ENCODE data around the gene INTU. TPM values are rescaled to one million over a fixed set of nuclear protein-coding genes. Genes with fewer than 3 reads are reported as not detected.

INTU gene
- total RNA-seq, 1 experiment from 2014 or later = 10.7 TPM

GRCh38 chr4:127630152-127630551 lies 2.6 kb upstream of the INTU start:
- no peak overlapping the region for H2BK15ac ChIP-seq (ENCODE audit: low read depth, low read length)
- H3K27me3 Mint-ChIP-seq (ENCODE audit: low read depth) = peaks cover 2% of the 10 kb centered on the region; the same call in 1 of the 2 replicates
- H2BK120ac ChIP-seq (ENCODE audit: low read depth, low read length, poor library complexity, severe bottlenecking) = no peak overlapping the region
- no peak overlapping the region for H4K8ac ChIP-seq (replicated peaks; ENCODE audit: insufficient read length, low read depth, low read length)
- no peak overlapping the region for H3K14ac ChIP-seq (ENCODE audit: insufficient read depth, low read length)
- H2BK12ac ChIP-seq (ENCODE audit: insufficient read length, low read depth, low read length) = no peak overlapping the region
- no CpG with 5 or more reads among the region's 5 CpGs for WGBS (ENCODE audit: extremely low coverage, insufficient read length, low lambda C conversion rate)
- H3K79me2 ChIP-seq (ENCODE audit: insufficient read depth, low read length) = peaks cover 2% of the 10 kb centered on the region; the same call in 1 of the 2 replicates
- no peaks in the 10 kb centered on the region for H3K4me1 ChIP-seq (ENCODE audit: insufficient read depth, low read length)
- no peak overlapping the region for H3K18ac ChIP-seq (ENCODE audit: insufficient read length, low read depth, low read length)
- no peak overlapping the region for H2AK5ac ChIP-seq (ENCODE audit: insufficient read length, low read length)
- H3K4me1 Mint-ChIP-seq = peaks cover 5 to 8% of the 10 kb centered on the region in 2 experiments; a peak in 3 of 4 replicates
- H3K9ac ChIP-seq (ENCODE audit: extremely low read depth, insufficient read length, low read length) = no peak overlapping the region
- no peak for DNase-seq
- no peak overlapping the region for H4K5ac ChIP-seq (ENCODE audit: insufficient read length, low read depth, low read length)
- no peak overlapping the region for H4K91ac ChIP-seq (ENCODE audit: insufficient read length, low read depth, low read length)
- no peaks in the 10 kb centered on the region for H3K36me3 Mint-ChIP-seq (ENCODE audit: insufficient read depth in 1 of 3, low read depth in 3 of 3)
- no peak overlapping the region for H3K23ac ChIP-seq (ENCODE audit: insufficient read length, low read depth, low read length)
- H4K20me1 ChIP-seq (ENCODE audit: control insufficient read depth, insufficient read depth, insufficient read length) = no peaks in the 10 kb centered on the region
- H3K27ac ChIP-seq (ENCODE audit: insufficient read length, low read depth, low read length) = no peak overlapping the region
- no peak overlapping the region for H3K4me2 ChIP-seq (ENCODE audit: insufficient read depth, insufficient read length, low read length)
- H3K27ac Mint-ChIP-seq = no peak overlapping the region
- no peaks in the 10 kb centered on the region for H3K27me3 ChIP-seq (ENCODE audit: insufficient read depth, low read length)
- H3K4me3 Mint-ChIP-seq = no peak overlapping the region
- no peaks in the 10 kb centered on the region for H3K79me1 ChIP-seq (ENCODE audit: insufficient read depth, low read depth, low read length, poor library complexity, severe bottlenecking)
- peaks cover 4% of the 10 kb centered on the region for H3K23me2 ChIP-seq (ENCODE audit: insufficient read length, low read depth, low read length, poor library complexity, severe bottlenecking)
- TF ChIP-seq CTCF (conservative IDR thresholded peaks at IDR 0.05) = no peak
- no peak overlapping the region for H3K56ac ChIP-seq (ENCODE audit: insufficient read length, low read depth, low read length)
- H2BK20ac ChIP-seq (ENCODE audit: low read depth, low read length, poor library complexity, severe bottlenecking) = no peak overlapping the region
- H2AFZ ChIP-seq (ENCODE audit: low read length) = no peak overlapping the region
- no peak overlapping the region for H3T11ph ChIP-seq (ENCODE audit: low read length)
- H3K9me3 Mint-ChIP-seq = no peaks in the 10 kb centered on the region
- H3K4ac ChIP-seq (ENCODE audit: low read depth, low read length) = no peak overlapping the region
- H2BK5ac ChIP-seq (ENCODE audit: insufficient read length, low read length) = no peak overlapping the region
- H3K9me3 ChIP-seq (ENCODE audit: control insufficient read depth, low read depth, low read length) = no peaks in the 10 kb centered on the region

Measured in H9 (cell line).